ENCODE data around the gene RBM23.

DNA sequence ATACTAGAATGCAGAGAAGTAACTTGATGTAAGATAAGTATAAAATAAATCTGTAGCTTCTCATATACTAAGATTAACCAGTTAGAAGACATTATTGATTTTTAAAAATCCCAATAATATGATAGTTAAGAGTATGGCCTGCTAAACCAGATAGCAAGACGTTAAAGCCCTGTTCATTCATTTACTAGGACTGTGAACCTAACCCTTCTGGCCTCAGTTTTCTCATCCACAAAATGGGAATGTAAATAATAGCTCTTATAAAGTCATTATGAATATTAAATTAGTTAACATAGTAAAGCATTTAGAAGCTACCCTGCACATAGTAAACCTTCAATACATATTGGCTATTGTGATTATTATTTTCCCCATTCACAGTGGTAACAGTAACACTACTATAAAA lies 16.2 kb upstream of the RBM23 start:
- TF ChIP-seq, protein P1, sequence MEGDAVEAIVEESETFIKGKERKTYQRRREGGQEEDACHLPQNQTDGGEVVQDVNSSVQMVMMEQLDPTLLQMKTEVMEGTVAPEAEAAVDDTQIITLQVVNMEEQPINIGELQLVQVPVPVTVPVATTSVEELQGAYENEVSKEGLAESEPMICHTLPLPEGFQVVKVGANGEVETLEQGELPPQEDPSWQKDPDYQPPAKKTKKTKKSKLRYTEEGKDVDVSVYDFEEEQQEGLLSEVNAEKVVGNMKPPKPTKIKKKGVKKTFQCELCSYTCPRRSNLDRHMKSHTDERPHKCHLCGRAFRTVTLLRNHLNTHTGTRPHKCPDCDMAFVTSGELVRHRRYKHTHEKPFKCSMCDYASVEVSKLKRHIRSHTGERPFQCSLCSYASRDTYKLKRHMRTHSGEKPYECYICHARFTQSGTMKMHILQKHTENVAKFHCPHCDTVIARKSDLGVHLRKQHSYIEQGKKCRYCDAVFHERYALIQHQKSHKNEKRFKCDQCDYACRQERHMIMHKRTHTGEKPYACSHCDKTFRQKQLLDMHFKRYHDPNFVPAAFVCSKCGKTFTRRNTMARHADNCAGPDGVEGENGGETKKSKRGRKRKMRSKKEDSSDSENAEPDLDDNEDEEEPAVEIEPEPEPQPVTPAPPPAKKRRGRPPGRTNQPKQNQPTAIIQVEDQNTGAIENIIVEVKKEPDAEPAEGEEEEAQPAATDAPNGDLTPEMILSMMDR (IDR thresholded peaks at IDR 0.05) = no peak
- TF ChIP-seq POLR2A (IDR thresholded peaks at IDR 0.05) (no peak), EP300 (IDR thresholded peaks at IDR 0.05) (no peak)
